ENCODE measurements around the gene IRF2BPL.

The IRF2BPL gene

DNA sequence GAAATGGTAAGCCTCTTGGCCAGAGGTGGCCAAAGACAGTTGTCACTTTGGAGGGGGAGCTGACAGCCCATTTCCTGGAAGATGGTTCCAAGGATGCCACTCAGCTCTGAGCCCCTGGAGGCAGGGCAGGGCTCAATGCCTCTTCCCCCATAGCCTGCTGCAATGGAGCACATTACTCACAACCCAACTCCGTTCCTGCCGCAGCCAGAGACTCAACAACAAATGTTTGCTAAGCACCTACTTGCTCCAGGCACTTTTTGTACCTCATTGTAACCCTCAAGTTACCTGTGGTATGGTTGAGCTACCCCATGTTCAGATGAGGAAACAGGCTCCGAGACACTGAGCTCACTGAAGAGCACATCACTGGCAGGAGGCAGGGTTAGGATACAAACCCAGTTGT, 19.5 kb downstream of the IRF2BPL start:
- DNase-seq: no peak

DNA sequence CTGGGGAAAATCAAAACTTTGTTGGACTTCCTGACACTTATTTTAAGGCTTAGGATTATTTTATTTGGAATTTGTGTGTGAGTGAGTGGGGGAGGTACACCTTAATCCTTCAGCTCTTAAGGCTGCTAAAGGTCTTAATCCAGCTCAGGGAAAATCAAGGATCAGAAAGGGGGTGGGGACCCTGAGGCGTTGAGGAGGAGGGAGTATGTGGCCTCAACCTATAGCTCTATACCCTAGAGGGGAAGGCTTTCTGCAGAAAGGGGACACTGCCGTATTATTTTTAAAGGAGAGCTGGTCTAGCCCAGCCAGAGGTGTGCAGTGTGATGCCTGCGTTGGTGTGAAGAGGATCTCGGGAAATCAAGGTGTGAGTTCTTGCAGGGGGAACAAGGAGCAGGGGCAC, 20.0 kb downstream of the IRF2BPL start:
- no peak for DNase-seq

DNA sequence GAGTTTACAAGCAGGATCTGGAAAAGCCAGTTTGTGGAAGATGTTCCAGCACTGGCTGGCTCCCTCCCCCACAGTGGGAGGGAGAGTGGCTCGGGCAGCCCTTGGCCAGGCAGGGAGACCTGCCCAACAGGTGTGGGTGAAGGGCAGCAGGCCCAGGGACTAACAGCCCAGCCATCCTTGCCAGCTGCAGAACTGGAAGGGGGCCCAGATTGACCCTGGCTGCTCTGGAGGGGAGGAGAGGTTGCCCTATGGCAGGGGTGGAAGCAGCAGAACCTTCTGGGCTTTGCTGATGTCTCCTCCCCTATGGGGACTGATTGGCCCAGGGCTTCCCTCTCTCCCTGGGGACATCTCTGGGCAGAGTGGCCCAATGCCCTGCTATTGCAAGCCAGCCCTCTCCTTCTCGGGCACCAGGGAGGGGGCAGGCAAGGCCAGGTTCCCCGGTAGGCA, 20.5 kb downstream of the IRF2BPL start:
- DNase-seq: no peak

DNA sequence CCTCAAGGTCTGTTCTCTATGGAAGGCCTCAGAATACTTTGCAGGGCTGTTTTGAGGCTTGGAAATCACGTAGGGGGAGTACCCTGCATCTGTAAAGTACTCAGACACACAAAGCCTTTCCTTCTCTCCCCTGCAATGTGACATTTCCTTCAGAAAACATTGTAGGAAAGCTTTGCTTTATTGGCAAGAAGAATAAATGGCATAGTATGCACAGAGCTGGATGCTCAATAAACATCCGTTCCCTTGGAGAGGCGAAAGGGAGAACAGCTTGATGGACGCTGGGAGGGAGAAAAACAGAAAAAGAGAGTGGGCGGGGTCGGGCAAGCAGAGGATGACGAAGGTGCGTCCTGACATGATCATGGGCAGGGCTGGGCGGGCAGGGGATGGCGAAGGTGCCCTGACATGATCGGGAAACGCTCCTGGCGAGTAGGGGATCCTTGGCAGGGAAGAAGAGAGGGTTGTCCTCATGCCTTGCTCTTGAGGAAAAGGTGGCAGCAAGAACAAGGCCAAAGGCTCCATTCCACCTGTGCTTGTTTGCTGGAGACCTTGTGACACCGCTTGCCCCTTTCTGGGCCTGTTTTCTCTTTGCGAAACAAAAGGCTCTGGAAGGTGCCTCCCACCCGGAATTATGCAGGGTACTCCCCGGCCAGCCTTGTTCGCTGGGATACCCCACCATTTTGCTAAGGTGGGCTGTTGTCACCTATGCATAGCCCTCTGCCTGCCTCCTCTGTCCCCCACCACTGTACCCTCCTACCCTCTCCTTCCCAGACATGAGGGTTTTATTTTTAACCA, 21.1 kb downstream of the IRF2BPL start:
- DNase-seq: no peak

DNA sequence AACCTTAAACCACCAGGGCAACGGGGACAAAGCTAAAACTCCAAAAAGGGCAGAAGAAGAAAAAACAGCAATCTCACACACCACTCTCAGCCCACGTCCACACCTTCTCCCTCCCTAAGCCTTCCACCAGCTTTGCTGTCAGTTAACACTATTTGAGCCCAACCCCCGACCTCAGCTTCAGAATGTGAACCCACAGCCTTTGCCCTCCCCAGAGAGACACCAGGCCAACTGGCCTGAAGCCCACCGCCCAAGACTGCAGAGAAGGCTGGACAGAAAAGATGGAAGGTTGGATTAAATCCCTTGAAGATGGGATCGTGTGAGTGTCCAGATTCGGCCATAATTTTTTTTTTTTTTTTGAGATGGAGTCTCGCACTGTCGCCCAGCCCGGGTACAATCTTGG, 22.4 kb downstream of the IRF2BPL start:
- no peak for DNase-seq

DNA sequence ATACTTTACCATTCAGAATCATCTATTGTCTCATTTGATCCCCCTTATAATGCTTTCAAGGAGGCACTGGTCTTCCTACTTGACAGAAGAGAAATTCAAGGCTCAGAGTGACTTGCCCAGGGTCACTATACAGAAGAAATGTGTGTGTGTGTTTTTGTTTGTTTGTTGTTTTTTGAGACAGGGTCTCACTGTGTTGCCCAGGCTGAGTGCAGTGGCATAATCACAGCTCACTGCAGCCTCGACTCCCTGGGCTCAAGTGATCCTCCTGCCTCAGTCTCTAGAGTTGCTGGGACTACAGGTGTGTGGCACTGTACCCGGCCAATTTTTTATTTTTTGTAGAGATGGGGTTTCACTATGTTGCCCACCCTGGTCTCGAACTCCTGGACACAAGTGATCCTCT, 22.9 kb downstream of the IRF2BPL start:
- DNase-seq: no peak

DNA sequence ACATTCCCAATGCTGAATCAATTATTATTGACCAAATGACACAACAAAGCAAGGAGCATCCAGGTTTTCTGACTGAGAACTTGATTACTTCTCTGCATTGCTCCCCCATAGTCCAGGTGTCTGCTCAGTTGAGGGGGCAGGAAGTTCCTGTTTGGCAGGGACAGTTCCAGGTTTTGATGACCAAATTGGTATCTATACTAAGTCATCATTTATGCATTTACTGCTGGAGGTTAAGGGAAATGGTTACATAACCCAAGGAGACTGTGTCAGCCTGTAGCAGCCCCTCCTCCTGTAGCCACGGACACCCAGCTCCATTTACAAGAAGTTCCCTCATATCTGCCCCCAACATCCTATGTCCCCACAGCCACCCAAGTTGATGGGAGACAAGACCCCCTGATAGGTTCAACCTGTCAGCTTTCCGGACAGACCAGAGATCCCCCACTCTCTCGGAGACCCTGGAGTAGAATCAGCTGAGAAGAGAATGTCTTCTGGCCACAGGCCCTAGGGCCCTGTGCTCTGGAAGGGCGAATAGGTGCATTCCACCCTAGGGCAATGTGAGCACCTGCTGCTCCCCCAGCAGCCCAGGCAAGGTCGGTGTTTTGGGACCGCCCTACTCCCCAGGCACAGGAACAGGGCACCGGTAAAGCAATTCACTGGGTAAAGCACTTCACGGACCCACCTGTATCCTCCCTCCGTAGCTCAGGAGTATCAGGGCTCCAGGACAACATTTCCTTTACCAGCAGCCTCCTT, 23.6 kb downstream of the IRF2BPL start:
- no peak for DNase-seq

DNA sequence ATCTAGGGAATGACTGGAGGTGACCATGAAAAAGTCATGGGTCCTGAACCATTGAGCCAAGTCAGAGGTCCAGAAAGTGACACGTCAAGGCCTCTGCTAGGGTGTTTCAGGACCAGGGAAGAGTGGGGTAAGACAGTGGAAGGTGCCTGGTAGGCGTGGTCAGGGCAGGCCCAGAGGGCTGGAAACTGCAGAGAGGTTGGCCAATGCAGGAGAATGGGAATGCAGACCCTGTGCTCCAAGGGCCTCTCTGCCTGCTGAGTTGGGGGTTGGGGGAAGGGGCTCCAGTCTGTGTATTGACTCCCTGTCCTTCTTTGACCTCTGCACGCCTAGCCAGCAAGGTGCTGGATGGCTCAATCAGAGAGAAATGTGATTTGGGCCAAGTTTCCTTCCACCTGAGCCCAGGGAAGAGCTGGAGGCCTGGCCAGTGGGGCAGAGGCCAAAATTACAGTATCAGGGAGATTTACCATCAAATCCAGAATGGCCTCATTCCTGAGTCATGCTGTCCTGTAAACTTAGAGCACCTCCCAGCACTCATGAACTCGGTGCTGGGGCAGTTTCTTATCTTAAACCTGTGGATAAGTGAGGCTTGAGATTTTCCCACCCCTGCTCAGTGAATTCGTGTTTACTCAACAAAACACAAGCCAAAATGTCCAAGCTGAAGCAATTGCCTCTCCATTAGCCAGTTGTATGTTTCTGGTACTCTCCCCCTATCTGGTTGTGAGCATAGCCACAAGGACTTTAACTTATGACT, 24.4 kb downstream of the IRF2BPL start:
- no peak for DNase-seq

DNA sequence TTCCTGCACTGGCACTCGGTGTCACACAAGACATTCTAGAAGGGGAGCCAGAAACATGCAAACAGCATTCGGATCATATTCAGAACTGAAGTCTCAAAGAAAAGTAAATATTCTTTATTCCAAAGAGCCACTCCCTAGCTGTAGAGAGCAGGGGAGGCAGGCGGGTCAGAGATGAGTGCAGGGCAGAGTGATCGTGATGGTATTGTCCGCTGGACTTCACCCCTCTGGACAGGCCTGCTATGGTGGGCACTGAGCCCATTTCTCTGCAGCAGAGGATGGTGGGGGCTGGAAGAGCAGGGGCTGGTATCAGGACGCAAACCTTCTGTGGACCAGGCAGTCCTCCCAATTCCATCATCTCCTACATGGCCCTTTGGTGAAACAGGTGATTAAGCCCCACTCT, 25.6 kb downstream of the IRF2BPL start:
- DNase-seq: no peak

DNA sequence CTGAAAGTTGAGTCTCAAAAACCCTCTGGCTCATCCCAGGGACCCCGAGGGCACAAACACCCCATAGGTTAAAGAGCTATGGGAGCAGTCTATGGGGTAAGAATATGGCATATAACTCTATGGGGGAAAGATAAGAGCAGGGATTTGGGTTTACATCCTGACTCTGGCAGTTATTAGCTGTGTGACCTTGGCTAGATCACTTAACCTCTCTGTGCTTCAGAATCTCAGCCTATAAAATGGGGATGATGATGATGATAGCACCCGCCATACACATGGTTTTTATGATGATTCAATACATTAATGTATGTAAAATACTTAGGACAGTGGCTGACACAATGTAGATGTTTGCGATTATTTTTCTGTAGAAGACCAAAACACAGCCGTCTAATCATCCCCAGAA, 26.2 kb downstream of the IRF2BPL start:
- no peak for DNase-seq

DNA sequence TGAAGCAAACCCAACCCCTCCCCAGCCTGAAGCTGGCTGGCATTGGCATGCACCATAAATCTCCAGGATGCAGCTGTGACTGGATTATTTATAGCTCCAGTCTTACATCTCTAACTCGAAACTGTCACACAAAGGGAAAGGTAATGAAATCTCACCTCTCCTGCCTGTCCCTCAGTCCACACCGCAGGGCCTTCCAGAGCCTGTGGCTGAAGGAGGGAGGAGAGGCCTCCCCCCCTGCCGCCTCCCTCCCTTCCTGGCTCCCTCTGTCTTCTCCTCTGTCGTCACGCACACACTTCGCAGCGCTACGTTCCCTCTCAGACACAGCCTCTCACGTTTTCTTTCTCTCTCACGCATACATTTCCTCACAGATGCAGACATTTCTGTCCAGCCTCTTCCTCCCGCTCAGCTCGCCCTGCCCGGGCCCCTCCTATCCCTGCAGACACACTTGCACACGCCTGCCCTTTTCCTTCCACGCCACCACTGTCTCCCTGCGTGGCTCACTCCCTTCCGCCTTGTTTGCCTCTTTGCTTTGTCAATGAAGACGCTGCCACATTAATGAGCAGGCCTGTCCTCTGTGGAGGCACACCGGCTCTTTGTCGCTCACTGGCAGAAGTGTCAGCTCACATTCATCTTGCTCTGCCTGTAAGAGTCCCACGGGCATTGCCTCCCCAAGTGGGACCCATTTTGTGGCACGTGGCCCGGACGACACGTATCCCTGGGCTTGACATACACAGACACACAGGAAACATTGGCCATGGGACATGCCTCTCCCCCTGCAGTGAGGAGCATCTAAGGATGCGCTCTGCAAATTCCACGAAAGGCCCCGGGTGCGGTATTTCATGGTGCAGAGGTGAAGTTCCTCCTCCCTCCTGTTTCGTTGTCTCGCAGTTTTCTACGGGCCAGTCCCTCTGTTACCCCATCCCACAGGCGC, 27.9 kb downstream of the IRF2BPL start:
- DNase-seq: peak; percentile 48

DNA sequence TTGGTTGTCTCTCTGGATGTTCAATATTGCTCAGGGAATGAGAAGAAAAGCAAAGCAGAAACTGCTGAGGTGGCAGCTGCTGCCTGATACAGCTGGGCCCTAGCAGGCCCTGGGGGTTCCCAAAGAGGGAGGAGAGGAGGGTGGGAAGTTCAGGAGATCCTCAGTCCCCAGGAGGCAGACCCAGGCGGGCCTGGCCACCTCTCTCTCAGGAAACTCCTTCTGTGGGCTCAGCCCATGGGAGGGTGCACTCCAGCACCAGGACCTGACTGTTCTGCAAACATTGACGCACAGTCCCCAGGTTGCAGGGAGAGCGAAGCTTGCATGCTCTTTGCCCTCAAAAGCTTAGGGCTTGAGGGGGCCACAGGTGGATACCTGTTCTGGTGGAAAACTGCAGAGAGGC, 29.6 kb downstream of the IRF2BPL start:
- no peak for DNase-seq

DNA sequence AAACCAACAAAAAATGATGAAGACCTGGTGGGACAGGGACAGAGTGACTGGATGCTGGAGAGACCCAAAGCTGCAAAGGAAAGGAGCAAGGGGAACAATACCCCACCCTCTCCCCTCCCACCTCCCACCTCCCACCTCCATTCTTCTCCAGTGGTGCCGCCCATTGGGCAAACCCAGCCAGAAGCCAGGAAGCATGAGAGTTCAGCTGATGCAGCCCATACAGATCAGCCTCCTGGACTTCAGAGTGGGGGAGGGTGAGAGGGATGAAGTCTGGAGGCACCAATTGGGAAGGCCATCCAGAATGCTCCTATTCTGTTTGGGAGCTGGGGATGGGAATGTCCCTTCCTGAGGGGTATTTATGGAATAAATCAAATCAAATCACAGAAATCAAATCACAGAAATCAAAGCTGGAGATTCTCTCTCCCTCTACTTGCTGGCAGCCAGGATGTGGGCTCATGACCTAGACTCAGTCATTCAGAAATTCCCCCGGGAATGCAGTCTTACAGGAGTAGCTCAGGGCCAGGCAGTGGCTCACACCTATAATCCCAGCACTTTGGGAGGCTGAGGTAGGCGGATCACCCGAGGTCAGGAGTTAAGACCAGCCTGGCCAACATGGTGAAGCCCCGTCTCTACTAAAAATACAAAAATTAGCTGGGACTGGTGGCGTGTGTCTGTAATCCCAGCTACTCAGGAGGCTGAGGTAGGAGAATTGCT, 31.1 kb downstream of the IRF2BPL start:
- no peak for DNase-seq

DNA sequence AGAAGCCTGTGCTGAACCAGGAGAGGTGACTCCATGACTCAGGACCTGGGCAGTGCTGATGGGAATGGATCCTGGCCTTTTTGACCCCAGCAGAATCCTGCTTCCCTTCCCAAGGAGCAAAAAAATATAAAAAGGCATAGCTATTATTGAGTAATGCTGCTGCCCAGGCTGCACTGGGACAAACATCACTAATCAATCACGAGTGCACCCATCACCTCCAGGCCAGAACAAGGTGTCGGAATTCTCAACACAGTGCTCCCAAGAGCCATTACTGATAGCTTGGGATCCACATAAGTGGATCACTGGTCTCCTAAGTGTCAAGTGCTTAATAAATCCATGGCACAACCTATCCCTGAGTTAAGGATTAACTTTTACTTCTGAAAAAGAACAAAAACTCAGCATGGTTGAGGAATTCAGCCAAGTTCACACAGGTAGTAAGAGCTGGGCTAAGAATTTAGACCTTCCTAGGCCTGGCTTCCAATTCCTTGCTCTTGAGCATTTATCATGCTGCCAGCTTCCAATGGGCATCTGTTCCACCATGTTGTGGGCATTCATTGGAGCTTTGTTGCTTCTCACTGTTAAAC, 31.9 kb downstream of the IRF2BPL start:
- DNase-seq: no peak

DNA sequence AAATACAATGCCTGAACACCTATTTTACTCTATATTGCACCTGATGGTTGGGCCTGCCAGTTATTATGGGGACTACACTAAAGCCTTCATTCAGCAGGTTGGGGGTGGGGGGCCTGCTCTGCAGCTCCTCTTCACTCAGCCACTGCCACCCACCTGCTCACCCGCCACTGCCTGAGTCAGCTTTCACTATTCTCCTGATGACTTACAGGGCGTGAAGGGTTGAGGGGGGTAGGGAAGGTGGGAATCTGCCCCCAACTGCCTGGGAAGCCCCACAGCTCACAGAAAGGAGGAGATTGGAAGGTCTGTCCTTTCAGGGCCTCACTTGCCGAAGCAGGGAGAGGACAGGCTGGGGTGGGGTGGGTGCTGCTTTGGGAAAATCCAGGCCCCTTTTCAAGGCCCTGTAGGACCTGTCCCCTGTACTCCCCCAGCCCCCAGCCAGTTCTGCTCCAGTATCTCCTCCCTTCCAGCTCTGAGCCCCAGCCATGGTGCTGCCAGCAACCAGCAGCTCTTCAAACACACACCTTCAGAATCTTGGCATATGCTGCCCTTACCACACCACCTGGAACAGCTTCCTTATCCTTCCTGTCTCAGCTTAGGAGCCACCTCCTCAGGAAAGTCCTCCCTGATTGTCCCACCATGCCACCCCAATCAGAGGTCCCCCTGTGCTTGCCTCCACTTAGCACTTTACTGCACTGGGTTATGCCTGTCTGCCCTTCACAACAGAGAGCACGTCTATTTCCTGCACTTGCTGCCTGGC, 33.1 kb downstream of the IRF2BPL start:
- DNase-seq: no peak

DNA sequence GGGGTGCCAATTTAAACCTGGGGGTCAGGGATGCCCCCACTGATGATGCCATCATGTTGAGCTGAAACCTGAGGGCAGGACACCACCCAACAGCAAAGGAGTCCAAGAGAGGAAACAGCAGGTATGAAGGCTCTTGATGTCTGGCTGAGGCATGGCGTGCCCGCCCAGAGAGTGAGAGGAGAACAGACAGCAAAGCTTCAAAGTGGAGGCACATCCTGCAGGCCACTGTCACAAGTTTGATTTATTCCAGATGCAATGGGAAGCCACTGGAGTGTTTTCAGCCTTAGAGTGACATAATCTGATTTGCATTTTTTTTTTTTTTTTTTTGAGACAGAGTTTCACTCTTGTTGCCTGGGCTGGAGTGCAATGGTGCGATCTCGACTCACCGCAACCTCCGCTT, 34.8 kb downstream of the IRF2BPL start:
- DNase-seq: no peak

DNA sequence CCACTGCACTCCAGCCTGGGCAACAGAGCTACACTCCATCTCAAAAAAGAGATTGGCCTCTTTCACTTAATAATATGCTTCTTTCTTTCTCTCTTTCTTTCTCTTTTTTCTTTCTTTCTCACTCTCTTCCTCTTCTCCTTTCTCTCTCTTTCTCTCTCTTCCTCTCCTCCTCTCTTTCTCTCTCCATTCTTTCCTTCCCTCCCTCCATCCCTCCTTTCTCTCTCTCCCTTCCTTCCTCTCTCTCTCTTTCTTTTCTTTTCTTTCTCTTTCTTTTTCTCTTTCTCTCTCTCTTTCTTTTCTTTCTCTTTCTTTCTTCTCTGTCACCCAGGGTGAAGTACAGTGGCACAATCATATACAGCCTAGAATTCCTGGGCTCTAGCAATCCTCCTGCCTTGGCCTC, 38.4 kb downstream of the IRF2BPL start:
- DNase-seq: no peak

DNA sequence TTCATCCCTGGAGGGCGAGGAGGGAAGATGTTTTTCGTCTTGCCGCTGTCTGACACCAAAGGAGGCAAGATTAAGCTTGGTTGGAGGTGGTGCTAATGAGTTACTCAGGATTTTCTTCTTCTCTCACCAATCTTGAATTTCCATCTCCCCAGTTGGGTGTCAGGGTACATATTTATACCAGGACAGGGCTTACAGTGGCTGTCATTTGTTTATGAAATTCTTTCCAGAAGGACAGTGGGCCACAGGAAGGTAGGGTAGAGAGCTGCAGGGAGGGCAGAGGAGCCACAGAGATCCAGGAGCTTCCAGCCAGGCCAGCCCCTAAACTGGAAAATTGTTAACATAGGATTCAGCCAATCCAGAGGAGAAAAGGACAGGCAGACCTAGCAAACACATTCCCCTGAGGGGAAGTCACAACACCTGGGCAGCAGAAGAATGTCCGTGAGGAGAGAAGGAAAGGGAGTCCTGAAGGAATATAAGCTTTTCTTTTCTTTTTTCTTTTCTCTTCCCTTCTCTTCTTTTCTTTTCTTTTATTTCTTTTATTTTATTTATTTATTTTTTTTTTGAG, 40.5 kb downstream of the IRF2BPL start:
- no peak for DNase-seq

DNA sequence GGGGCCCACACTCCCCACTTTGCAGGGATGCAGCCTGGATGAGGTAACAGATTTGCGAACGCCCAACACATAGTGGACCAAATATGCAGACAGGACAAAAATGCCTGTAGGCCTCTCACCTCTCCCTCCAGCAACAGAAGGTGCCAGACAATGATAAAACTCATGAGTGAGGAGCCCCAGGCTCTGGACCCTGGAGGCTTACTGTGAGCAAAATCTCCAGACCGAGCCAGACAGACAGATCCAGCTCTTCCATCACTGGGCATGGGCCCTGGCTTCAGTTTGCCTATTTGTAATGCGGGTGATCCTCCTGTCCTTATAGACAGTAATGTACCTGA, 42.3 kb downstream of the IRF2BPL start:
- DNase-seq: no peak

DNA sequence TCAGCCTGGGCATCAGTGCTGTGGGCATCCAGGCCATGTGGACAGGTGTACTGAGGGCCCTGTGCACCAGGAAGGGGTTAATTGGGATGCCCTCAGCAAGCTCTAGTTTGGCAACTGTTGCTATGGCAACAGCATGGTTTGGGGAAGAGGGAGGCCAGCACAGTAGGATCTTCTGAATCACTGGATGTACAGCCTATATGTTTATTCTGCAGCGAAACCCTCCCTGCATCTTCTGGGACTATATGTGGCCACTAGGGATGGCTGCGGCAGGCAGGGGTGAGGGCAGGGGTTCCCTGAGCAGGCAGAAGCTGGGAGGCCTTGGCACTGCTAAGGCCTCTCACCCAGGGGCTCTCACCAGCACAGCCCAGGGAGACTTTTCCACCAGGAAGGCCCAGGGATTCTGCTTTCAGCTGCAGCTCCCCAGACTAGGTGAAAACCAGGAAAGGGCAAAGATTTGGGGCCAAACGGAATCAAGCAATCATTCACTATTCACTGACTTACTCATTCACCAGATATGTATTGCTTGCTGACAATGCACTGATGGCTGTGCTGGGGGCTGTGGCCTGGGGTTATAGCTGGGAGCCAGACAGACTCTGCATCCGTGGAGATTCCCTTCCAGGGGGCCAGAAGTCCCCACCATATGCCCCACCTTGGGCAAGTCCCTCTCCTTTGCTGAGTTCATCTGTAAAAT, 42.8 kb downstream of the IRF2BPL start:
- DNase-seq: no peak
